ENCODE data around the gene PDE6H. TPM values are rescaled to one million over a fixed set of nuclear protein-coding genes. Genes with fewer than 3 reads are reported as not detected.

Gene PDE6H
- total and polyA plus RNA-seq, 2 donors (not counting 3 experiments of a cell fraction or from before 2014, with no cell fraction given), result not detected

DNA sequence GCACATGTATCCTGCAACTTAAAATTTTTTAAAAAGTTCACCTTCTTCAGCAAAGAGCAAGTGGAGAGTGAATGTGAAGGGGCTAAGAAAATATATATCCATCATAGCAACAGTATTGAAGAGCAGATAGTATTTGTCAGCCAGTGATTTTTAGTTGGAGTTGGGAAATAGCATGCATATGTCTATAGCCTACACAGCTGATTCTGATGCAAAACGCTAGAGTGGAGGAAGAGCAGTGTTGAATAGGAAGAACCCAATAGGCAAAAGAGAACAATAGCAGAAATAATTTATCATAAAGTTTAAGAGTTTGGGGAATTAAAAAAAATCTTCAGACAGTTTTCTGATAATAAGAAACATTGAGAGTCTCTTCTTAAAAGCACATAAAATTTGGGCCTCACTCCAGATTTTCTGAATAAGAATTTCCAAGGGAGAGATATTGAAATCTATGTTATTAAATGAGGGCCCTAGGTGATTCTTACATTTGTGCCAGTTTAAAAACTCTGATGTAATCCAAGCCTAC lies 12.0 kb downstream of the PDE6H start:
- intact Hi-C loops (cut with micrococcal nuclease), result no loop called here
- no peak for FAIRE-seq
- TF ChIP-seq FOS (IDR thresholded peaks at IDR 0.05; ENCODE audit: borderline replicate concordance, insufficient read depth, low read length), result no peak
- no peak for TF ChIP-seq GATA2 (IDR thresholded peaks at IDR 0.05; ENCODE audit: insufficient read depth, insufficient read length, low read depth, low read length)
- TF ChIP-seq JUN (IDR thresholded peaks at IDR 0.05; ENCODE audit: borderline replicate concordance, insufficient read depth, insufficient read length, low read depth), result no peak
- TF ChIP-seq, protein P1, sequence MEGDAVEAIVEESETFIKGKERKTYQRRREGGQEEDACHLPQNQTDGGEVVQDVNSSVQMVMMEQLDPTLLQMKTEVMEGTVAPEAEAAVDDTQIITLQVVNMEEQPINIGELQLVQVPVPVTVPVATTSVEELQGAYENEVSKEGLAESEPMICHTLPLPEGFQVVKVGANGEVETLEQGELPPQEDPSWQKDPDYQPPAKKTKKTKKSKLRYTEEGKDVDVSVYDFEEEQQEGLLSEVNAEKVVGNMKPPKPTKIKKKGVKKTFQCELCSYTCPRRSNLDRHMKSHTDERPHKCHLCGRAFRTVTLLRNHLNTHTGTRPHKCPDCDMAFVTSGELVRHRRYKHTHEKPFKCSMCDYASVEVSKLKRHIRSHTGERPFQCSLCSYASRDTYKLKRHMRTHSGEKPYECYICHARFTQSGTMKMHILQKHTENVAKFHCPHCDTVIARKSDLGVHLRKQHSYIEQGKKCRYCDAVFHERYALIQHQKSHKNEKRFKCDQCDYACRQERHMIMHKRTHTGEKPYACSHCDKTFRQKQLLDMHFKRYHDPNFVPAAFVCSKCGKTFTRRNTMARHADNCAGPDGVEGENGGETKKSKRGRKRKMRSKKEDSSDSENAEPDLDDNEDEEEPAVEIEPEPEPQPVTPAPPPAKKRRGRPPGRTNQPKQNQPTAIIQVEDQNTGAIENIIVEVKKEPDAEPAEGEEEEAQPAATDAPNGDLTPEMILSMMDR (IDR thresholded peaks at IDR 0.05; ENCODE audit: extremely low read depth in 1 of 2, insufficient read depth in 1 of 2, low read depth in 1 of 2, low read length in 2 of 2), result no peak
- TF ChIP-seq, protein P2, sequence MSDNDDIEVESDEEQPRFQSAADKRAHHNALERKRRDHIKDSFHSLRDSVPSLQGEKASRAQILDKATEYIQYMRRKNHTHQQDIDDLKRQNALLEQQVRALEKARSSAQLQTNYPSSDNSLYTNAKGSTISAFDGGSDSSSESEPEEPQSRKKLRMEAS (IDR thresholded peaks at IDR 0.05; ENCODE audit: insufficient read depth, insufficient read length), result no peak
- TF ChIP-seq EZH2 (IDR thresholded peaks at IDR 0.05; ENCODE audit: borderline replicate concordance, low read depth, low read length, severe bottlenecking), result no peak
- TF ChIP-seq MYC (IDR thresholded peaks at IDR 0.05; ENCODE audit: low read depth, low read length), result no peak
- no peak for TF ChIP-seq POLR2AphosphoS5 (IDR thresholded peaks at IDR 0.05; ENCODE audit: insufficient read depth, low read depth, low read length)
- TF ChIP-seq POLR2A (IDR thresholded peaks at IDR 0.05; ENCODE audit: low read depth, low read length), result no peak

More for the DNA sequence above, 12.0 kb downstream of the PDE6H start:
- Histone ChIP-seq H3K9me1 (replicated peaks; ENCODE audit: control insufficient read depth, extremely low read depth, insufficient read depth, low read length) (no peaks in the 10 kb centered on the region), H3K36me3 (ENCODE audit: control insufficient read depth in 2 of 2, extremely low read depth in 1 of 2, insufficient read depth in 2 of 2, low read length in 2 of 2) (no peaks in the 10 kb centered on the region), H3K4me3 (replicated peaks in 1 of 3; ENCODE audit: insufficient read depth in 1 of 3, low read depth in 1 of 3, low read length in 3 of 3) (no peak overlapping the region), H2AFZ (ENCODE audit: low read depth, low read length) (no peak overlapping the region), H3K79me2 (ENCODE audit: control insufficient read depth, insufficient read depth, low read length) (no peaks in the 10 kb centered on the region), H3K9me3 (replicated peaks; ENCODE audit: control insufficient read depth, insufficient read depth, low read length) (no peaks in the 10 kb centered on the region), H4K20me1 (replicated peaks; ENCODE audit: control insufficient read depth, extremely low read depth, insufficient read depth, low read length) (no peaks in the 10 kb centered on the region), H3K4me2 (ENCODE audit: insufficient read depth, low read length) (no peak overlapping the region), H3K27ac (ENCODE audit: insufficient read depth, low read depth, low read length) (no peak overlapping the region), H3K9ac (replicated peaks; ENCODE audit: extremely low read depth, insufficient read depth, low read length) (no peak overlapping the region), H3K4me1 (ENCODE audit: control insufficient read depth, extremely low read depth, insufficient read depth, low read length) (no peaks in the 10 kb centered on the region), H3K27me3 (ENCODE audit: control insufficient read depth in 2 of 2, insufficient read depth in 2 of 2, low read length in 2 of 2) (no peaks in the 10 kb centered on the region)
- DNase-seq (ENCODE audit: low read depth, low spot score), result no peak
- ChIA-PET POLR2A (no interaction called here), CTCF (interaction anchor here (0.8 to 4.2 kb wide), 4 partner anchors 99 to 175 kb away, joined by 3 to 44 read pairs (median 18); partner anchors contain the start of gene MGP)
- no TSS peak for BruUV-seq (replicated peaks)
- dilution Hi-C loops (cut with MboI; ENCODE audit: extremely low pct_ligation_motif_present, low sequenced_read_pairs), result no loop called here
